ENCODE measurements around the gene ABHD4.

The ABHD4 gene

GRCh38 chr14:22651586-22651985 is 53.5 kb downstream of the ABHD4 start:
- DNase-seq, result no peak
- in situ Hi-C loops (cut with MboI; ENCODE audit: low pct_unique_long_range_greater_than_20kb, low sequenced_read_pairs), result no loop called here

DNA sequence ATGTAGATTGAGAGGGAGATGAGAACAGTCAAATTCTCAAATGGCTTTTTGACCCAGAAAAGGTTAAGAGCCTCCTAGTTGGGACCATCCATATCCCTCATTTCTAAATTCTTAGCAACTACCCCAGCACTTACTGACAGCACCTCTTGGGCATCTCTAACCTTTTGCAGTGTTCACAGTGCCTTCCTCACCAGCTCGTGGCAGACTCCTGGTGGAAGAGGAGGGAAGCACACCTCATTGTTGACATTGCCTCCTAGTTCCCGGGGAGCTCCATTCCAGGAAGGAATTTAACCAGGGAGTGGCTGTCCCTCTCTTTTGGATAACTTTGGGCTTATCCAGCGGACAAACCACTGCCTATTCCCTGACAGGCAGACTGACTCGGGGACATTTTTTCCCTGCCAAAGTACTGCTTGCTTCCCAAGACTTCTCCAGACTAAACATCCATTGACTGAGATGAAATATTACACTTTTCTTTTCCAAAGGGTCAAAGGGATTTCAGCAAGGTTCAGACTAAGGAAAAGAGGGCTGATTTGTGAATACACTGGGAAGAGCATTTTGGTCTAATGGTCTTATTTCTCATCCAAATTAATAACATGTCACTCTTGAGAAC is 55.0 kb downstream of the ABHD4 start:
- DNase-seq, result peak; percentile 77
- in situ Hi-C loops (cut with MboI; ENCODE audit: low pct_unique_long_range_greater_than_20kb, low sequenced_read_pairs), result no loop called here

GRCh38 chr14:22656226-22656625 is 58.1 kb downstream of the ABHD4 start:
- in situ Hi-C loops (cut with MboI; ENCODE audit: low pct_unique_long_range_greater_than_20kb, low sequenced_read_pairs), result no loop called here
- no peak for DNase-seq

DNA sequence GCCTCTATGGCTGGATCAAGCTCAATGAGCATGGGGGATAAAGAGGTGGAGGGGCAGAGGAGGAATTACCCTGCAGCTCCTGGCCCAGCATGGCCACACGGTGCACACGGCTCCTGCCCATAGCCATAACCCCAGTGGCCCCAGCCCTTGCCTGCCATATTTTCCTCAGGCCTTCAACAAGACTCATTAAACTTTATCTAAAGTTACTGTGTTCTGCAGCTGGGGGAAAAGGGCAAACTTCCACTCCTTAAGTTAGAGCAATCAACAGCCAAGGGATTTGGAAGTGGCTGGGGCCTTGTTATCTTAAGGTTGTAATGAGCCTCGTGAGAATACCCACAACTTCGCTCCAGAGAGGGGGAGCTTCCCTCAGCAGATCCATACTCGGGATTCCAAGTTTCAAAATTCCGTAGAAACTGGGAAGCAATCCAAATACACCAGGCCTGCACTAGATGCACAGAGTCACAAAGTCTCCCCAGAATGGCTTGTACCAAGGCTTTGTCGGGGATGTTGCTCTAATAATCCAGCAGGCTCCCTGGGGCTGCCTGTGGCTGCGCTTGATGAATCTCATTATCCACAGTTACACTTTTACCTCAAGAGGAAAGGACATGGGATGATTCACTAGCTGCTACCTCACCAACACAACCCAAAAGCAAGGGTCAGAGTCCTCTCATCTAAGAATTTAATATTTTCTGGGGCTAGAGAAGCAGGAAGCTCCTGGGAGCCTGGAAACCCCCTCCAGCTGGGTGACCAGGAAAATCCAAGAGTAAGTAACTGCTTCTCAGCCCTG is 59.0 kb downstream of the ABHD4 start:
- DNase-seq, result no peak
- in situ Hi-C loops (cut with MboI; ENCODE audit: low pct_unique_long_range_greater_than_20kb, low sequenced_read_pairs), result no loop called here

DNA sequence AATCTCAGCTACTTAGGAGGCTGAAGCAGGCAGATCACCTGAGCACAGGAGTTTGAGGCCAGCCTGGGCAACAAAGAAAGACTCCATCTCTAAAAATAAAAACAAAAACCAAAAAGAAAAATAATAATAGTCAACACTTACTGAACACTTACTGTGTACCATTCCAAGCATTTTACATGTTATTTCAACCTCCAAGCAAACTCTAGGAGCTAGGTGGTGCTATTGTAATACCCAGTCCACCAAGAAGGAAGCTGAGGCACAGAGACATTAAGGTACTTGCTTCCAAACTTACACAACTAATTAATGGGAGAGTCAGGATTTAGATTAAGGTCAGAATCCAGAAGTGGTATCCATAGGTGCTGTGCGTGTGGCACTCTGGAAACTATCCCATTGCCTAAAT is 59.8 kb downstream of the ABHD4 start:
- in situ Hi-C loops (cut with MboI; ENCODE audit: low pct_unique_long_range_greater_than_20kb, low sequenced_read_pairs), result no loop called here
- peak; percentile 47 for DNase-seq

- no peak for DNase-seq
- in situ Hi-C loops (cut with MboI; ENCODE audit: low pct_unique_long_range_greater_than_20kb, low sequenced_read_pairs), result no loop called here
Measured at GRCh38 chr14:22658946-22659345, 60.8 kb downstream of the ABHD4 start.

GRCh38 chr14:22660654-22661053 is 62.6 kb downstream of the ABHD4 start:
- in situ Hi-C loops (cut with MboI; ENCODE audit: low pct_unique_long_range_greater_than_20kb, low sequenced_read_pairs), result no loop called here
- DNase-seq, result no peak

Measured in KBM-7 (cell line).